ENCODE results near the gene TIMM50. TPM values are rescaled to one million over a fixed set of nuclear protein-coding genes. Genes with fewer than 3 reads are reported as not detected.

Gene TIMM50
- total RNA-seq, 4 donors from 2014 or later = 66.9 to 97.6 (median 85.6) TPM

- Histone ChIP-seq H3K27ac (no peak overlapping the region), H3K27me3 (peaks cover 17 to 20% (median 20%) of the 10 kb centered on the region in 3 donors), H3K9me3 (no peaks in the 10 kb centered on the region), H3K36me3 (peaks cover 0 to 38% of the 10 kb centered on the region in 2 donors), H3K4me3 (no peak overlapping the region), H3K4me1 (no peaks in the 10 kb centered on the region)
- DNase-seq = no peak
- intact Hi-C loops (cut with DNase I; ENCODE audit: low total_unique reads) (no loop called here), in situ Hi-C loops (cut with MboI; ENCODE audit: low sequenced_read_pairs in 4 of 4) (no loop called here)
- ATAC-seq = no peak
- no peak for TF ChIP-seq CTCF (IDR thresholded peaks at IDR 0.05 in 4 of 5, conservative IDR thresholded peaks at IDR 0.05 in 1 of 5)
- TF ChIP-seq POLR2A (IDR thresholded peaks at IDR 0.05) = no peak
Measured at GRCh38 chr19:39492788-39493187, 12.2 kb downstream of the TIMM50 start.

GRCh38 chr19:39494661-39495060 is 14.0 kb downstream of the TIMM50 start:
- Histone ChIP-seq H3K9me3 (no peaks in the 10 kb centered on the region), H3K36me3 (peaks cover 0 to 19% of the 10 kb centered on the region in 2 donors), H3K27me3 (peaks cover 33 to 39% (median 39%) of the 10 kb centered on the region in 3 donors), H3K4me1 (no peaks in the 10 kb centered on the region), H3K27ac (no peak overlapping the region), H3K4me3 (no peak overlapping the region)
- no peak for ATAC-seq
- no peak for TF ChIP-seq POLR2A (IDR thresholded peaks at IDR 0.05)
- no peak for TF ChIP-seq CTCF (IDR thresholded peaks at IDR 0.05 in 4 of 5, conservative IDR thresholded peaks at IDR 0.05 in 1 of 5)
- intact Hi-C loops (cut with DNase I; ENCODE audit: low total_unique reads) (no loop called here), in situ Hi-C loops (cut with MboI; ENCODE audit: low sequenced_read_pairs in 4 of 4) (no loop called here)
- no peak for DNase-seq

GRCh38 chr19:39496063-39496462 is 15.4 kb downstream of the TIMM50 start:
- in situ Hi-C loops (cut with MboI; ENCODE audit: low sequenced_read_pairs in 4 of 4) (no loop called here), intact Hi-C loops (cut with DNase I; ENCODE audit: low total_unique reads) (no loop called here)
- peaks cover 44 to 53% (median 53%) of the 10 kb centered on the region in 3 donors for H3K27me3 ChIP-seq
- no peak overlapping the region for H3K27ac ChIP-seq
- no peak for DNase-seq
- no peaks in the 10 kb centered on the region for H3K9me3 ChIP-seq
- no peak for ATAC-seq
- no peak overlapping the region for H3K4me3 ChIP-seq
- H3K4me1 ChIP-seq = no peaks in the 10 kb centered on the region
- TF ChIP-seq POLR2A (IDR thresholded peaks at IDR 0.05) = no peak
- no peak for TF ChIP-seq CTCF (IDR thresholded peaks at IDR 0.05 in 4 of 5, conservative IDR thresholded peaks at IDR 0.05 in 1 of 5)
- H3K36me3 ChIP-seq = peaks cover 0 to 5% of the 10 kb centered on the region in 2 donors

- Histone ChIP-seq H3K4me3 (peak overlapping the region in 1 of 4 donors; percentile 21), H3K27ac (no peak overlapping the region), H3K9me3 (no peaks in the 10 kb centered on the region), H3K4me1 (no peaks in the 10 kb centered on the region), H3K36me3 (no peaks in the 10 kb centered on the region), H3K27me3 (peaks cover 51 to 66% (median 66%) of the 10 kb centered on the region in 3 donors)
- in situ Hi-C loops (cut with MboI; ENCODE audit: low sequenced_read_pairs in 4 of 4) = no loop called here
- no peak for ATAC-seq
- intact Hi-C loops (cut with DNase I; ENCODE audit: low total_unique reads) = no loop called here
- DNase-seq = no peak
- no peak for TF ChIP-seq CTCF (IDR thresholded peaks at IDR 0.05 in 4 of 5, conservative IDR thresholded peaks at IDR 0.05 in 1 of 5)
- TF ChIP-seq POLR2A (IDR thresholded peaks at IDR 0.05) = no peak
Measured at GRCh38 chr19:39497701-39497995, 17.0 kb downstream of the TIMM50 start.

All from gastrocnemius medialis (tissue), 4 donors.